H1 (cell line): ENCODE results near the gene GLG1. TPM values are rescaled to one million over a fixed set of nuclear protein-coding genes. Genes with fewer than 3 reads are reported as not detected.

ENCODE experiments used
- BCL11A ChIP-seq, 2 experiments: IDR thresholded peaks; one replicate each; pipeline ENCODE4 v1.6.1; 2011; ENCODE audit warnings: low read depth in 2 of 2, low read length in 2 of 2, mild to moderate bottlenecking in 2 of 2
- polyA plus RNA-seq, 7 experiments: library from polyadenylated mRNA; depleted of rRNA in 3 of 7; stranded (reverse) in 5 of 7; unstranded in 2 of 7; fragments of >200 nt in 5 of 7; fragments of 200-250 nt in 2 of 7; gene quantifications; 1 replicate in 5 of 7; 2 replicates in 1 of 7; 4 replicates in 1 of 7; pipeline versions ENCODE4 v1.2.1 to v1.2.3, GENCODE V29; 2011 to 2013; ENCODE audit warnings: missing spikeins in 2 of 7, mixed read lengths in 2 of 7
- total RNA-seq: library from RNA; stranded (reverse); fragmentation: NEBNext Ultra II Directional; extraction: Animal tissue kit (Norgen Biotek cat#: 25700); gene quantifications from 2 replicates; pipeline ENCODE4 v1.2.1, GENCODE V29; 2021
- TF ChIP-seq, protein P1 (sequence below): fragments of 300-600 bp; sonication (generic); IDR thresholded peaks from 2 replicates; pipeline ENCODE4 v1.7.1; 2012; ENCODE audit warnings: low read length, moderate library complexity, mild to moderate bottlenecking, inconsistent platforms; ENCODE audit not compliant: insufficient replicate concordance

The GLG1 gene
- total and polyA plus RNA-seq, 2 of the 8 experiments (the other 6 are each of a cell fraction or from before 2014, with no cell fraction given) = 53.4 to 139 TPM

DNA sequence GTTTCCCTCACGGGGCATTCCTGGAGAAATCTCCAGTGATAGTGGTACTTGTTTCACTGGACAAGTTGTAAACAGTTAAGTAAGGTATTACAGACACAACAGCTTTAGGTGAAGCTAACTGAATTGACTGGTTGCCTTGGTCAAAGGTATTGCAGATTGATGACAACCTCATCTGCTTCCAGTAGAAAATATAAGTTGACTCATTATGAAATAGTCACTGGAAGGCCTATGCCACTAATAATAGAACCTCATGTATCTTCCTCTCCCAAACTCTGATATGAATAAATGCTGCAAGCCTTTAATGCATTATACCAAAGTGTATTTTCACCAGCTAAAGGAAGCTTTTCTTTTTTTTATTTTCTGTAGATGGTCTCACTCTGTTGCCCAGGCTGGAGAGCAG, 44.8 kb downstream of the GLG1 start (continued):
- TF ChIP-seq, protein P1, sequence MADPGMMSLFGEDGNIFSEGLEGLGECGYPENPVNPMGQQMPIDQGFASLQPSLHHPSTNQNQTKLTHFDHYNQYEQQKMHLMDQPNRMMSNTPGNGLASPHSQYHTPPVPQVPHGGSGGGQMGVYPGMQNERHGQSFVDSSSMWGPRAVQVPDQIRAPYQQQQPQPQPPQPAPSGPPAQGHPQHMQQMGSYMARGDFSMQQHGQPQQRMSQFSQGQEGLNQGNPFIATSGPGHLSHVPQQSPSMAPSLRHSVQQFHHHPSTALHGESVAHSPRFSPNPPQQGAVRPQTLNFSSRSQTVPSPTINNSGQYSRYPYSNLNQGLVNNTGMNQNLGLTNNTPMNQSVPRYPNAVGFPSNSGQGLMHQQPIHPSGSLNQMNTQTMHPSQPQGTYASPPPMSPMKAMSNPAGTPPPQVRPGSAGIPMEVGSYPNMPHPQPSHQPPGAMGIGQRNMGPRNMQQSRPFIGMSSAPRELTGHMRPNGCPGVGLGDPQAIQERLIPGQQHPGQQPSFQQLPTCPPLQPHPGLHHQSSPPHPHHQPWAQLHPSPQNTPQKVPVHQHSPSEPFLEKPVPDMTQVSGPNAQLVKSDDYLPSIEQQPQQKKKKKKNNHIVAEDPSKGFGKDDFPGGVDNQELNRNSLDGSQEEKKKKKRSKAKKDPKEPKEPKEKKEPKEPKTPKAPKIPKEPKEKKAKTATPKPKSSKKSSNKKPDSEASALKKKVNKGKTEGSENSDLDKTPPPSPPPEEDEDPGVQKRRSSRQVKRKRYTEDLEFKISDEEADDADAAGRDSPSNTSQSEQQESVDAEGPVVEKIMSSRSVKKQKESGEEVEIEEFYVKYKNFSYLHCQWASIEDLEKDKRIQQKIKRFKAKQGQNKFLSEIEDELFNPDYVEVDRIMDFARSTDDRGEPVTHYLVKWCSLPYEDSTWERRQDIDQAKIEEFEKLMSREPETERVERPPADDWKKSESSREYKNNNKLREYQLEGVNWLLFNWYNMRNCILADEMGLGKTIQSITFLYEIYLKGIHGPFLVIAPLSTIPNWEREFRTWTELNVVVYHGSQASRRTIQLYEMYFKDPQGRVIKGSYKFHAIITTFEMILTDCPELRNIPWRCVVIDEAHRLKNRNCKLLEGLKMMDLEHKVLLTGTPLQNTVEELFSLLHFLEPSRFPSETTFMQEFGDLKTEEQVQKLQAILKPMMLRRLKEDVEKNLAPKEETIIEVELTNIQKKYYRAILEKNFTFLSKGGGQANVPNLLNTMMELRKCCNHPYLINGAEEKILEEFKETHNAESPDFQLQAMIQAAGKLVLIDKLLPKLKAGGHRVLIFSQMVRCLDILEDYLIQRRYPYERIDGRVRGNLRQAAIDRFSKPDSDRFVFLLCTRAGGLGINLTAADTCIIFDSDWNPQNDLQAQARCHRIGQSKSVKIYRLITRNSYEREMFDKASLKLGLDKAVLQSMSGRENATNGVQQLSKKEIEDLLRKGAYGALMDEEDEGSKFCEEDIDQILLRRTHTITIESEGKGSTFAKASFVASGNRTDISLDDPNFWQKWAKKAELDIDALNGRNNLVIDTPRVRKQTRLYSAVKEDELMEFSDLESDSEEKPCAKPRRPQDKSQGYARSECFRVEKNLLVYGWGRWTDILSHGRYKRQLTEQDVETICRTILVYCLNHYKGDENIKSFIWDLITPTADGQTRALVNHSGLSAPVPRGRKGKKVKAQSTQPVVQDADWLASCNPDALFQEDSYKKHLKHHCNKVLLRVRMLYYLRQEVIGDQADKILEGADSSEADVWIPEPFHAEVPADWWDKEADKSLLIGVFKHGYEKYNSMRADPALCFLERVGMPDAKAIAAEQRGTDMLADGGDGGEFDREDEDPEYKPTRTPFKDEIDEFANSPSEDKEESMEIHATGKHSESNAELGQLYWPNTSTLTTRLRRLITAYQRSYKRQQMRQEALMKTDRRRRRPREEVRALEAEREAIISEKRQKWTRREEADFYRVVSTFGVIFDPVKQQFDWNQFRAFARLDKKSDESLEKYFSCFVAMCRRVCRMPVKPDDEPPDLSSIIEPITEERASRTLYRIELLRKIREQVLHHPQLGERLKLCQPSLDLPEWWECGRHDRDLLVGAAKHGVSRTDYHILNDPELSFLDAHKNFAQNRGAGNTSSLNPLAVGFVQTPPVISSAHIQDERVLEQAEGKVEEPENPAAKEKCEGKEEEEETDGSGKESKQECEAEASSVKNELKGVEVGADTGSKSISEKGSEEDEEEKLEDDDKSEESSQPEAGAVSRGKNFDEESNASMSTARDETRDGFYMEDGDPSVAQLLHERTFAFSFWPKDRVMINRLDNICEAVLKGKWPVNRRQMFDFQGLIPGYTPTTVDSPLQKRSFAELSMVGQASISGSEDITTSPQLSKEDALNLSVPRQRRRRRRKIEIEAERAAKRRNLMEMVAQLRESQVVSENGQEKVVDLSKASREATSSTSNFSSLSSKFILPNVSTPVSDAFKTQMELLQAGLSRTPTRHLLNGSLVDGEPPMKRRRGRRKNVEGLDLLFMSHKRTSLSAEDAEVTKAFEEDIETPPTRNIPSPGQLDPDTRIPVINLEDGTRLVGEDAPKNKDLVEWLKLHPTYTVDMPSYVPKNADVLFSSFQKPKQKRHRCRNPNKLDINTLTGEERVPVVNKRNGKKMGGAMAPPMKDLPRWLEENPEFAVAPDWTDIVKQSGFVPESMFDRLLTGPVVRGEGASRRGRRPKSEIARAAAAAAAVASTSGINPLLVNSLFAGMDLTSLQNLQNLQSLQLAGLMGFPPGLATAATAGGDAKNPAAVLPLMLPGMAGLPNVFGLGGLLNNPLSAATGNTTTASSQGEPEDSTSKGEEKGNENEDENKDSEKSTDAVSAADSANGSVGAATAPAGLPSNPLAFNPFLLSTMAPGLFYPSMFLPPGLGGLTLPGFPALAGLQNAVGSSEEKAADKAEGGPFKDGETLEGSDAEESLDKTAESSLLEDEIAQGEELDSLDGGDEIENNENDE = no peak
- TF ChIP-seq BCL11A (IDR thresholded peaks at IDR 0.05; ENCODE audit: low read depth in 2 of 2, low read length in 2 of 2) = no peak
